Measurements from ENCODE around the gene DUSP14.

DUSP14 gene

DNA sequence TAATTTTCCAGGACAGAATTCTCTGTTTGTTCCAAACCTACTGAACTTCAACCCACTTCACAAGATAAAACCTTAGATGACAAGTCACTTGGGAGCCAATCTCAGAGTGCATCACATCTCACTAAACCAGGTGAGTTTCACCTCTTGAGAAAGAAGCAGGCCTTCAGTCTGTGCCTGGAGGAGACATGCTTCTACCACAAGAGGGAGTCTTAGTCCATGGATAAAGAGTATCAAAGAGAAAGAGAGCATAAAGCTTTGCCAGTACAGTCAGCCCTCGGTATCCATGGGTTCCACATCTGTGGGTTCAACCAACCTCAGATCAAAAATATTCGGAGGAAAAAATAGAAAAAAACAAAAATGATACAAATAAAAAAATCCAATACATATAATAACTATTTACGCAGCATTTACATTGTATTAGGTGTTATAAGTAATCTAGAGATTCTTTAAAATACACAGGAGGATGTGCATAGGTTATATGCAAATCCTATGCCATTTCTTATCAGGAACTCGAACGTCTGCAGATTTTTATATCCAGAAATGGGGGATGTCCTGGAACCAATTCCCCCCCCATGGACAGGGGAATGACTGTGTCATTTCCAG is 37.7 kb downstream of the DUSP14 start:
- no peak overlapping the region for H3K4me3 ChIP-seq (ENCODE audit: low read length)
- TF ChIP-seq, protein P1, sequence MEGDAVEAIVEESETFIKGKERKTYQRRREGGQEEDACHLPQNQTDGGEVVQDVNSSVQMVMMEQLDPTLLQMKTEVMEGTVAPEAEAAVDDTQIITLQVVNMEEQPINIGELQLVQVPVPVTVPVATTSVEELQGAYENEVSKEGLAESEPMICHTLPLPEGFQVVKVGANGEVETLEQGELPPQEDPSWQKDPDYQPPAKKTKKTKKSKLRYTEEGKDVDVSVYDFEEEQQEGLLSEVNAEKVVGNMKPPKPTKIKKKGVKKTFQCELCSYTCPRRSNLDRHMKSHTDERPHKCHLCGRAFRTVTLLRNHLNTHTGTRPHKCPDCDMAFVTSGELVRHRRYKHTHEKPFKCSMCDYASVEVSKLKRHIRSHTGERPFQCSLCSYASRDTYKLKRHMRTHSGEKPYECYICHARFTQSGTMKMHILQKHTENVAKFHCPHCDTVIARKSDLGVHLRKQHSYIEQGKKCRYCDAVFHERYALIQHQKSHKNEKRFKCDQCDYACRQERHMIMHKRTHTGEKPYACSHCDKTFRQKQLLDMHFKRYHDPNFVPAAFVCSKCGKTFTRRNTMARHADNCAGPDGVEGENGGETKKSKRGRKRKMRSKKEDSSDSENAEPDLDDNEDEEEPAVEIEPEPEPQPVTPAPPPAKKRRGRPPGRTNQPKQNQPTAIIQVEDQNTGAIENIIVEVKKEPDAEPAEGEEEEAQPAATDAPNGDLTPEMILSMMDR (conservative IDR thresholded peaks at IDR 0.05; ENCODE audit: low read depth, low read length), result peak; percentile 86
- DNase-seq (ENCODE audit: low read depth), result peak; percentile 9

DNA sequence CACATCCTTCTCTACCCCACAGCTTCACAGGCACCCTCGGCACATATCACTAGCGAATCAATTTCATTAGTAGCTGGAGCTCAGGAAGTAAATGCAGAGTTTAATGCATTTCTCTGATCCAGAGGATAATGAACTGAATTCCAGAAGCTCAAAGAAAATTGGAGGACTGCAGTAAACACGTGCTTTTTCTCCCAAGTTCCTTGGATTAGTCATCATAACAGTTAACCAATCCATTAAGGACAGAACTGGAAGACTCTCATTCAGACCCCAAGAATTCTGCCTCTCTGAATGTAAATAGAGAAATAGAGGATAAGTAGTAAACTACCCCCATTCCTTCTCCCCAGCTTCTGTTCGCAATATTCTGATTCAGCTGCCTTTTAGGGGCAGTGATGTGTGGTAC is 40.7 kb downstream of the DUSP14 start:
- TF ChIP-seq, protein P1 (conservative IDR thresholded peaks at IDR 0.05; ENCODE audit: low read depth, low read length), result no peak
- H3K4me3 ChIP-seq (ENCODE audit: low read length), result no peak overlapping the region
- DNase-seq (ENCODE audit: low read depth), result no peak

DNA sequence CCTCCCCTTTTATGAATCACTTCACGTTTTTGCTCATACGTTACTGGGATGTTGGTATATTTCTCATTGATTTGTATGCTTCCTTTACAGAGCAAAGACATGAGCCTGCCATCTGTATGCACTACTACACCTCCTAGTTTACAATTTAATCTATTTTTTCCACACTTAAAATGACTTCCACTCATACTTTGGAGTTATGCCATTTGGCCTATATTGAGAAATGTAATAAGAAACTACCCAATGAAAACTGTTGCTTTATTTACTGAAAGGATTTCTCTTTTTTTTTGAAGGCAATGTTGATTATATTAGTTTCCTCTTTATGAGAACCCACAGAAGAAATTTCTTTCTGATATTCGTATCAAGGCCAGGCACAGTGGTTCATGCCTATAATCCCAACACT is 43.1 kb downstream of the DUSP14 start:
- no peak for DNase-seq (ENCODE audit: low read depth)
- no peak overlapping the region for H3K4me3 ChIP-seq (ENCODE audit: low read length)
- TF ChIP-seq, protein P1 (conservative IDR thresholded peaks at IDR 0.05; ENCODE audit: low read depth, low read length), result no peak

GRCh38 chr17:37535906-37536305 is 46.2 kb downstream of the DUSP14 start:
- TF ChIP-seq, protein P1 (conservative IDR thresholded peaks at IDR 0.05; ENCODE audit: low read depth, low read length), result no peak
- DNase-seq (ENCODE audit: low read depth), result no peak
- no peak overlapping the region for H3K4me3 ChIP-seq (ENCODE audit: low read length)

GRCh38 chr17:37538981-37539659 is 49.4 kb downstream of the DUSP14 start:
- no peak overlapping the region for H3K4me3 ChIP-seq (ENCODE audit: low read length)
- DNase-seq (ENCODE audit: low read depth), result no peak
- TF ChIP-seq, protein P1 (conservative IDR thresholded peaks at IDR 0.05; ENCODE audit: low read depth, low read length), result no peak

GRCh38 chr17:37541880-37542660 is 52.4 kb downstream of the DUSP14 start:
- DNase-seq (ENCODE audit: low read depth), result no peak
- H3K4me3 ChIP-seq (ENCODE audit: low read length), result no peak overlapping the region
- TF ChIP-seq, protein P1 (conservative IDR thresholded peaks at IDR 0.05; ENCODE audit: low read depth, low read length), result no peak
